Vagina (tissue), 2 donors: ENCODE measurements around the gene IQCM. TPM values are rescaled to one million over a fixed set of nuclear protein-coding genes. Genes with fewer than 3 reads are reported as not detected.

Experiments
- DNase-seq, 2 donors: peaks; one replicate each; pipeline ENCODE4 v3.0.0-alpha.2; 2017; ENCODE audit errors: extremely low spot score in 2 of 2
- H3K27ac ChIP-seq: fragments of 200-600 bp; sonication (generic); one replicate; pipeline ENCODE4 v1.5.1; 2019
- H3K27me3 ChIP-seq: fragments of 200-600 bp; sonication (generic); one replicate; pipeline ENCODE4 v1.5.1; 2019
- H3K36me3 ChIP-seq, 2 donors: fragments of 200-600 bp; sonication (generic); one replicate each; pipeline ENCODE4 v1.5.1; 2017 to 2019
- H3K4me1 ChIP-seq: fragments of 200-600 bp; sonication (generic); one replicate; pipeline ENCODE4 v1.5.1; 2019
- H3K4me3 ChIP-seq, 2 donors: fragments of 200-600 bp; sonication (generic); 1 replicate in 1 of 2; 2 replicates in 1 of 2; pipeline ENCODE4 v1.5.1; 2016 to 2019
- H3K9me3 ChIP-seq: fragments of 200-600 bp; sonication (generic); one replicate; pipeline ENCODE4 v1.5.1; 2019
- POLR2A ChIP-seq, 2 donors: fragments of 450-650 bp; IDR thresholded peaks; one replicate each; pipeline ENCODE4 v1.6.1; 2017; ENCODE audit warnings: antibody characterized with exemption in 2 of 2, mild to moderate bottlenecking in 2 of 2, moderate library complexity in 2 of 2
- POLR2AphosphoS5 ChIP-seq, 2 donors: sonication (generic); formaldehyde crosslinking; IDR thresholded peaks; one replicate each; pipeline ENCODE4 v1.9.0; 2017; ENCODE audit warnings: antibody characterized with exemption in 2 of 2, mild to moderate bottlenecking in 2 of 2, low read depth in 1 of 2; ENCODE audit not compliant: insufficient read depth in 1 of 2
- intact Hi-C: fragments of 100-400 bp; cut with DNase I; formaldehyde crosslinking; loops from one replicate; pipeline ENCODE4 v1.15.1; 2023
- total RNA-seq: library from RNA; depleted of rRNA; stranded (reverse); fragments of >200 nt; gene quantifications from one replicate; pipeline ENCODE4 v1.2.3, GENCODE V29; 2016
- TF ChIP-seq, protein P1 (sequence below), 3 experiments: fragments of 450-650 bp in 2 of 3; fragments of 200-600 bp in 1 of 3; sonication (generic) in 1 of 3; IDR thresholded peaks; one replicate each; pipeline ENCODE4 v1.5.1; 2017 to 2019; ENCODE audit warnings: antibody characterized with exemption in 3 of 3, mild to moderate bottlenecking in 2 of 3, moderate library complexity in 2 of 3

Gene IQCM
- total RNA-seq, 1 donor from 2014 or later, result not detected

DNA sequence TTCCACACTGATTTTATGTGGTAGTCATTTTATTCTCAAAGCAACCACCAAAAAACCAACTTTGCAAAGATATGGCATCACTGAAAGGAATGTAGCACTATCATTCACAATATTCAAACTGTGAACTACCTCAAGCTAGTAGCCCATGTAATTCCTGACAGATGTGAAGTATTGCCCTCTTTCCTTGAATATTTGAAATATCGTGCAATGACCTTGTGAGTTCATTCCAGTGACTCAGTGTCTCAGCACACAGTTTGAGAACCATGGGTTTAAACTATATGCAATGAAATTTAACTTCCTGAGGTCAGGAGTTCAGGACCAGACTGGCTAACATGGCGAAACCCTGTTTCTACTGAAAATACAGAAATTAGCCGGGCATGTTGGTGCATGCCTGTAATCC lies 20.9 kb upstream of the IQCM start:
- no peak for DNase-seq
- H3K9me3 ChIP-seq, result no peaks in the 10 kb centered on the region
- H3K4me1 ChIP-seq, result no peaks in the 10 kb centered on the region
- TF ChIP-seq, protein P1, sequence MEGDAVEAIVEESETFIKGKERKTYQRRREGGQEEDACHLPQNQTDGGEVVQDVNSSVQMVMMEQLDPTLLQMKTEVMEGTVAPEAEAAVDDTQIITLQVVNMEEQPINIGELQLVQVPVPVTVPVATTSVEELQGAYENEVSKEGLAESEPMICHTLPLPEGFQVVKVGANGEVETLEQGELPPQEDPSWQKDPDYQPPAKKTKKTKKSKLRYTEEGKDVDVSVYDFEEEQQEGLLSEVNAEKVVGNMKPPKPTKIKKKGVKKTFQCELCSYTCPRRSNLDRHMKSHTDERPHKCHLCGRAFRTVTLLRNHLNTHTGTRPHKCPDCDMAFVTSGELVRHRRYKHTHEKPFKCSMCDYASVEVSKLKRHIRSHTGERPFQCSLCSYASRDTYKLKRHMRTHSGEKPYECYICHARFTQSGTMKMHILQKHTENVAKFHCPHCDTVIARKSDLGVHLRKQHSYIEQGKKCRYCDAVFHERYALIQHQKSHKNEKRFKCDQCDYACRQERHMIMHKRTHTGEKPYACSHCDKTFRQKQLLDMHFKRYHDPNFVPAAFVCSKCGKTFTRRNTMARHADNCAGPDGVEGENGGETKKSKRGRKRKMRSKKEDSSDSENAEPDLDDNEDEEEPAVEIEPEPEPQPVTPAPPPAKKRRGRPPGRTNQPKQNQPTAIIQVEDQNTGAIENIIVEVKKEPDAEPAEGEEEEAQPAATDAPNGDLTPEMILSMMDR (IDR thresholded peaks at IDR 0.05), result no peak
- TF ChIP-seq POLR2AphosphoS5 (IDR thresholded peaks at IDR 0.05; ENCODE audit: insufficient read depth in 1 of 2, low read depth in 1 of 2) (no peak), POLR2A (IDR thresholded peaks at IDR 0.05) (no peak)
- intact Hi-C loops, result no loop called here
- no peak overlapping the region for H3K27ac ChIP-seq
- no peaks in the 10 kb centered on the region for H3K36me3 ChIP-seq
- no peak overlapping the region for H3K4me3 ChIP-seq
- H3K27me3 ChIP-seq, result no peaks in the 10 kb centered on the region

DNA sequence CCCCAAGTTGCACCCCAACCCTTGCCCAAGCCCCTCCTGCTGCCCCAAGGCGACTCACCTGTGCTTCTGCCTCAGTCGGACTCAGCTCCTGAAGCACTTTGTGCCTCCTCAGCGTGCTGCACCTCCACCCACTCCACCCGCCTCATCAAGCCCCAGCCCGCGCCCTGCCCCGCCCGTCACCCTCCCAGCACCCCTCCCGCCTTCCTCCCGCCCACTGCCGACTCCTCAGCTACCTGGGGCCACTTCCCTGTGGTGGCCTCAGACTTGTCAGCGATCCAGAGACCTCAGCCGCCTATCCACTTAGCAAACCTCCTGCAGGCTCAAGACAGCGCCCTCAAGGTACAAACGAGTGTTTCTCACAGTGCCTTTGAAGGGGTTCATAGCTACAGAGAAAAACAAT lies 19.6 kb upstream of the IQCM start:
- H3K27ac ChIP-seq, result no peak overlapping the region
- no peaks in the 10 kb centered on the region for H3K36me3 ChIP-seq
- no peak overlapping the region for H3K4me3 ChIP-seq
- no peaks in the 10 kb centered on the region for H3K9me3 ChIP-seq
- H3K27me3 ChIP-seq, result no peaks in the 10 kb centered on the region
- H3K4me1 ChIP-seq, result no peaks in the 10 kb centered on the region
- intact Hi-C loops, result no loop called here
- TF ChIP-seq, protein P1 (IDR thresholded peaks at IDR 0.05), result no peak
- no peak for TF ChIP-seq POLR2A (IDR thresholded peaks at IDR 0.05)
- TF ChIP-seq POLR2AphosphoS5 (IDR thresholded peaks at IDR 0.05; ENCODE audit: insufficient read depth in 1 of 2, low read depth in 1 of 2), result no peak
- DNase-seq, result no peak

DNA sequence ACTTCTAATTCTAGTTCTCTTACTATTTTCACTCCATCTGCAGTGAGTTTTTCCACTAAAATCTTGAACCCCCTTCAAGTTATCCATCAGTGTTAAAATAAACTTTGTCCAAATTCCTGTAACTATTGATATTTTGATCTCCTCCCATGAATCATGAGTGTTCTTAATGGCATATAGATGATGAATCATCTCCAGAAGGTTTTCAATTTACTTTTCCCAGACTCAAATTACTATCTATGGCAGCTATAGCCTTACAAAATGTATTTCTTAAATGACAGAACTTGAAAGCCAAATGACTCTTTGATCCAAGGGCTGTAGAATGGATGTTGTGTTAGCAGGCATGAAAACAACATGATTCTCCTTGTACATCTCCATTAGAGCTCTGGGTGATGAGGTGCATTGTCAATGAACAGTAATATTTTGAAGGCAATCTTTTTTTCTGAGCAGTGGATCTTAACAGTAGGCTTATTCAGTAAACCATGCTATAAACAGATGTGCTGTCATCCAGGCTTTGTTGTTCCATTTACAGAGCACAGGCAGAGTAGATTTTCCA lies 16.1 kb upstream of the IQCM start:
- H3K9me3 ChIP-seq, result no peaks in the 10 kb centered on the region
- no peaks in the 10 kb centered on the region for H3K27me3 ChIP-seq
- H3K36me3 ChIP-seq, result no peaks in the 10 kb centered on the region
- H3K4me3 ChIP-seq, result no peak overlapping the region
- no peaks in the 10 kb centered on the region for H3K4me1 ChIP-seq
- H3K27ac ChIP-seq, result no peak overlapping the region
- no peak for DNase-seq
- TF ChIP-seq, protein P1 (IDR thresholded peaks at IDR 0.05), result no peak
- TF ChIP-seq POLR2A (IDR thresholded peaks at IDR 0.05), result no peak
- TF ChIP-seq POLR2AphosphoS5 (IDR thresholded peaks at IDR 0.05; ENCODE audit: insufficient read depth in 1 of 2, low read depth in 1 of 2), result no peak
- intact Hi-C loops, result no loop called here

DNA sequence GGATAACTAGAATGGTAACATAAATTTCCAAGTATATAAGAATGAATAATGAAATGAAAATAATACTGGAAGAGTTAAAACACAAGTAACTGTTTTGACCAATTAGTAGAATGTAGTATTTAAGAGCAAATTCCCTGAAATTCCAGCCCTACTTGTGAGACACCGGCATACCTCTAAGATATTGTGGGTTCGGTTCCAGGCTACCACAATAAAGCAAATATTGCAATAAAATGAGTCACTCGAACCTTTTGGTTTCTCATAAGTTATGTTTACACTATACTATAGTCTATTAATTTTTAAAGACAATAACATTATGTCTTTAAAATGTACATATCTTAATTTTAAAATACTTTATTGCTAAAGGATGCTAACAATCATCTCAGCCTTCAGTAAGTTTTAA lies 15.2 kb upstream of the IQCM start:
- DNase-seq, result no peak
- TF ChIP-seq, protein P1 (IDR thresholded peaks at IDR 0.05), result no peak
- TF ChIP-seq POLR2A (IDR thresholded peaks at IDR 0.05) (no peak), POLR2AphosphoS5 (IDR thresholded peaks at IDR 0.05; ENCODE audit: insufficient read depth in 1 of 2, low read depth in 1 of 2) (no peak)
- intact Hi-C loops, result no loop called here
- Histone ChIP-seq H3K36me3 (no peaks in the 10 kb centered on the region), H3K27ac (no peak overlapping the region), H3K9me3 (no peaks in the 10 kb centered on the region), H3K27me3 (no peaks in the 10 kb centered on the region), H3K4me3 (no peak overlapping the region), H3K4me1 (no peaks in the 10 kb centered on the region)

DNA sequence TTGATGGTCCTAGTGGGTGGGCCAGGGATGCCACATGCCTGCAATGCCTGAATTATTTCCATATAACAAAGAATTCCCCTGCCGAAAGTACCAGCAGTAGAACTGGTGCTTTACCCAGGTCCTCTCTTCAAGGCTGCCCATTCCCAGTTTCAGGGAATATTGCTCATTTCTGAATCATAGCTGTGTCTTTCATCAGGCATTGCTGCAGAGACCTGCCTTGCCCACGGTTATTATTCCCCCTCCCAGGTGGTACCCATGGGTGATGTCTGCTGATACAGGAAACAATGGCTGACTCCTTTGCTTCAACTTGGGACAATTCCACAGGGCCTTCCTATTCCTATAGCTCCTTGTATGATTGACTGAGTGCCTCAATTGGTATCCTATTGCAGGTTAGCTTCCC lies 9.7 kb upstream of the IQCM start:
- no peak for DNase-seq
- Histone ChIP-seq H3K4me1 (no peaks in the 10 kb centered on the region), H3K27me3 (no peaks in the 10 kb centered on the region), H3K27ac (no peak overlapping the region), H3K36me3 (no peaks in the 10 kb centered on the region), H3K9me3 (no peaks in the 10 kb centered on the region), H3K4me3 (no peak overlapping the region)
- intact Hi-C loops, result no loop called here
- TF ChIP-seq POLR2AphosphoS5 (IDR thresholded peaks at IDR 0.05; ENCODE audit: insufficient read depth in 1 of 2, low read depth in 1 of 2) (no peak), POLR2A (IDR thresholded peaks at IDR 0.05) (no peak)
- TF ChIP-seq, protein P1 (IDR thresholded peaks at IDR 0.05), result no peak
